Measurements from ENCODE around the gene ERGIC1. TPM values are rescaled to one million over a fixed set of nuclear protein-coding genes. Genes with fewer than 3 reads are reported as not detected.

The ERGIC1 gene
- total RNA-seq, 4 donors from 2014 or later = 60.9 to 123 (median 99.3) TPM

Small RNA genes lying within 50 kb of the gene (small RNA-seq; reads per million reads assigned to genes)
- gene AC022217.4 = not detected

Other genes with a start within 250 kb of the ERGIC1 start
- gene NEURL1B, start 193.0 kb upstream of the ERGIC1 start, total RNA-seq = 10 to 100 TPM; 33.6 to 98.8 (median 93.2) TPM
- 1,000 to 10,000 TPM; 1,787 to 2,412 (median 1,885) TPM for gene DUSP1, start 63.1 kb upstream of the ERGIC1 start, total RNA-seq
- gene RPL26L1, start 125.2 kb downstream of the ERGIC1 start, total RNA-seq = 10 to 100 TPM in 3 of 4 donors, 1 to 10 TPM in 1; 6.1 to 30.8 (median 25.3) TPM
- gene ATP6V0E1, start 149.5 kb downstream of the ERGIC1 start, total RNA-seq = 100 to 1,000 TPM in 1 of 4 donors, 10 to 100 TPM in 3; 88.8 to 121 (median 92.0) TPM
- gene CREBRF, start 222.1 kb downstream of the ERGIC1 start, total RNA-seq = 10 to 100 TPM; 31.2 to 46.3 (median 40.5) TPM

Data from tibial nerve (tissue), 4 donors.